ENCODE measurements around the gene TFEB. TPM values are rescaled to one million over a fixed set of nuclear protein-coding genes. Genes with fewer than 3 reads are reported as not detected.
A peak's percentile ranks its signal among the peaks of the same experiment; 100 is the strongest.

The TFEB gene
- total RNA-seq, 3 donors from 2014 or later (not counting 1 experiment from before 2014, with no cell fraction given) = 56.0 to 66.7 (median 66.2) TPM

- no peak overlapping the region for H3K27ac Mint-ChIP-seq
- no peak for DNase-seq
Measured at GRCh38 chr6:41737591-41738130, 2.3 kb upstream of the TFEB start.

GRCh38 chr6:41736800-41737555 lies 1.6 kb upstream of the TFEB start:
- DNase-seq (no peak), ATAC-seq (no peak)
- Mint-ChIP-seq H3K9me3 (no peaks in the 10 kb centered on the region), H3K4me1 (peaks cover 11 to 19% of the 10 kb centered on the region in 2 donors), H3K27ac (no peak overlapping the region), H3K4me3 (no peak overlapping the region), H3K27me3 (ENCODE audit: low read depth in 2 of 2) (peaks cover 0 to 4% of the 10 kb centered on the region in 2 donors), H3K36me3 (no peaks in the 10 kb centered on the region)
- Histone ChIP-seq H3K36me3 (ENCODE audit: control insufficient read depth, insufficient read depth, low read length) (no peaks in the 10 kb centered on the region), H3K4me1 (ENCODE audit: control insufficient read depth, insufficient read depth, low read length) (peaks cover 25% of the 10 kb centered on the region), H3K9me3 (ENCODE audit: control insufficient read depth, insufficient read depth, low read length) (no peaks in the 10 kb centered on the region), H3K4me3 (ENCODE audit: low read length) (no peak overlapping the region), H3K27me3 (ENCODE audit: control insufficient read depth, insufficient read depth, low read length) (no peaks in the 10 kb centered on the region), H3K27ac (ENCODE audit: low read length) (no peak overlapping the region)
- intact Hi-C loops (cut with micrococcal nuclease) = no loop called here
- 91% methylated on average over 13 of the region's 13 CpGs for WGBS (ENCODE audit: insufficient coverage)
- no peak for TF ChIP-seq CTCF (IDR thresholded peaks at IDR 0.05)

More at GRCh38 chr6:41737591-41738130, 2.3 kb upstream of the TFEB start:
- no peaks in the 10 kb centered on the region for H3K36me3 Mint-ChIP-seq
- Histone ChIP-seq H3K36me3 (ENCODE audit: control insufficient read depth, insufficient read depth, low read length) (no peaks in the 10 kb centered on the region), H3K4me1 (ENCODE audit: control insufficient read depth, insufficient read depth, low read length) (peaks cover 19% of the 10 kb centered on the region), H3K27me3 (ENCODE audit: control insufficient read depth, insufficient read depth, low read length) (no peaks in the 10 kb centered on the region), H3K4me3 (ENCODE audit: low read length) (no peak overlapping the region), H3K9me3 (ENCODE audit: control insufficient read depth, insufficient read depth, low read length) (no peaks in the 10 kb centered on the region), H3K27ac (ENCODE audit: low read length) (no peak overlapping the region)
- no peaks in the 10 kb centered on the region for H3K9me3 Mint-ChIP-seq
- H3K4me3 Mint-ChIP-seq = no peak overlapping the region
- intact Hi-C loops (cut with micrococcal nuclease) = no loop called here
- peaks cover 0 to 4% of the 10 kb centered on the region in 2 donors for H3K27me3 Mint-ChIP-seq (ENCODE audit: low read depth in 2 of 2)
- TF ChIP-seq CTCF (IDR thresholded peaks at IDR 0.05) = no peak
- 82% methylated on average over 1 of the region's 6 CpGs for WGBS (ENCODE audit: insufficient coverage)
- ATAC-seq = no peak
- H3K4me1 Mint-ChIP-seq = peaks cover 6 to 13% of the 10 kb centered on the region in 2 donors

- Histone ChIP-seq H3K4me3 (ENCODE audit: low read length) (no peak overlapping the region), H3K9me3 (ENCODE audit: control insufficient read depth, insufficient read depth, low read length) (no peaks in the 10 kb centered on the region), H3K36me3 (ENCODE audit: control insufficient read depth, insufficient read depth, low read length) (no peaks in the 10 kb centered on the region), H3K27ac (ENCODE audit: low read length) (no peak overlapping the region), H3K4me1 (ENCODE audit: control insufficient read depth, insufficient read depth, low read length) (peaks cover 32% of the 10 kb centered on the region), H3K27me3 (ENCODE audit: control insufficient read depth, insufficient read depth, low read length) (no peaks in the 10 kb centered on the region)
- no peak for DNase-seq
- peak overlapping the region; percentile 81 for H3K4me3 Mint-ChIP-seq
- no peaks in the 10 kb centered on the region for H3K27me3 Mint-ChIP-seq (ENCODE audit: low read depth in 2 of 2)
- TF ChIP-seq CTCF (IDR thresholded peaks at IDR 0.05) = no peak
- no peak for ATAC-seq
- intact Hi-C loops (cut with micrococcal nuclease) = no loop called here
- 91% methylated on average over 6 of the region's 6 CpGs for WGBS (ENCODE audit: insufficient coverage)
- H3K4me1 Mint-ChIP-seq = peaks cover 18 to 24% of the 10 kb centered on the region in 2 donors
- no peaks in the 10 kb centered on the region for H3K36me3 Mint-ChIP-seq
- H3K27ac Mint-ChIP-seq = peak overlapping the region in 1 of 2 donors; percentile 75
- H3K9me3 Mint-ChIP-seq = no peaks in the 10 kb centered on the region
Measured at GRCh38 chr6:41736186-41736733, 852 bp upstream of the TFEB start.

All from natural killer cell (primary cell).